ENCODE data around the gene FITM1.

Gene FITM1

DNA sequence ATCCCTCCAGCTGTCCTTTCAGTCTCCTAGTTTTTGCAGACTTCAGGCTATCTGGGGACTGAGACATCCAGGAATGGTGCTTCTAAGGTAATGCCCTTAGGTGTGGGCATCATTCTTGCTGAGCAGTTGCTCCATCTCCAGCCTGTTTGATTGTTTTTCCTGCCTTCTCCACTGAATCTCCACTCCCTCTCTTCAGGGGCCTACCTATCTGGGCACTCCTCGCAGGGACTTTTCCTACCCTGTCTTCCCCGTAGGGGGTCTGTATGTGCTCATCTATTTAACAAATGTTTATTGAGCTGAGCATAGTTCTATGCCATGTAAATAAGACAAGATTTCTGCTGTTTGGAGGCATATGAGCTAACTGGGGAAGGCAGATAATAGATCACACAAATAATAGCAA, 2.5 kb downstream of the FITM1 start:
- in situ Hi-C loops (cut with MboI; ENCODE audit: low sequenced_read_pairs, unreplicated experiment) = no loop called here
- TF ChIP-seq, protein P1, sequence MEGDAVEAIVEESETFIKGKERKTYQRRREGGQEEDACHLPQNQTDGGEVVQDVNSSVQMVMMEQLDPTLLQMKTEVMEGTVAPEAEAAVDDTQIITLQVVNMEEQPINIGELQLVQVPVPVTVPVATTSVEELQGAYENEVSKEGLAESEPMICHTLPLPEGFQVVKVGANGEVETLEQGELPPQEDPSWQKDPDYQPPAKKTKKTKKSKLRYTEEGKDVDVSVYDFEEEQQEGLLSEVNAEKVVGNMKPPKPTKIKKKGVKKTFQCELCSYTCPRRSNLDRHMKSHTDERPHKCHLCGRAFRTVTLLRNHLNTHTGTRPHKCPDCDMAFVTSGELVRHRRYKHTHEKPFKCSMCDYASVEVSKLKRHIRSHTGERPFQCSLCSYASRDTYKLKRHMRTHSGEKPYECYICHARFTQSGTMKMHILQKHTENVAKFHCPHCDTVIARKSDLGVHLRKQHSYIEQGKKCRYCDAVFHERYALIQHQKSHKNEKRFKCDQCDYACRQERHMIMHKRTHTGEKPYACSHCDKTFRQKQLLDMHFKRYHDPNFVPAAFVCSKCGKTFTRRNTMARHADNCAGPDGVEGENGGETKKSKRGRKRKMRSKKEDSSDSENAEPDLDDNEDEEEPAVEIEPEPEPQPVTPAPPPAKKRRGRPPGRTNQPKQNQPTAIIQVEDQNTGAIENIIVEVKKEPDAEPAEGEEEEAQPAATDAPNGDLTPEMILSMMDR (IDR thresholded peaks at IDR 0.05; ENCODE audit: borderline replicate concordance, control extremely low read depth, extremely low read depth, insufficient read depth, missing control alignments) = no peak
- no peak for DNase-seq (ENCODE audit: low spot score)

DNA sequence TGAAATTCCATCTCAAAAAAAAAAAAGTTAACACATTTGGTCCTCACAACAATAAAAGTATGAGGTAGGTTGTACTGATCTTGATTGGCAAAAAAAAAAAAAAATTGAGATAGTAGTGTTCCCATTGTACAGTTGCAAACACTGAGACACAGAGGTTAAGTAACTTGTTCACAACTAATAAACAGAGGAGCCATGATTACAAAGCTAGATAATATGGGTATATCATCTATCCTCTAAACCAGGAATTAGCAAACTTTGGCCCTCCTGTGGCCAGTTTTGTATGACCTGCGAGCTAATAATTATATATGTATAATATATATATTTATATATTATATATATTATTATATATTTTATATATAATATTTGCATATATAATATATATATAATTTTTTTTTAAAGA, 3.3 kb downstream of the FITM1 start:
- in situ Hi-C loops (cut with MboI; ENCODE audit: low sequenced_read_pairs, unreplicated experiment) = no loop called here
- no peak for DNase-seq (ENCODE audit: low spot score)
- TF ChIP-seq, protein P1 (IDR thresholded peaks at IDR 0.05; ENCODE audit: borderline replicate concordance, control extremely low read depth, extremely low read depth, insufficient read depth, missing control alignments) = no peak

DNA sequence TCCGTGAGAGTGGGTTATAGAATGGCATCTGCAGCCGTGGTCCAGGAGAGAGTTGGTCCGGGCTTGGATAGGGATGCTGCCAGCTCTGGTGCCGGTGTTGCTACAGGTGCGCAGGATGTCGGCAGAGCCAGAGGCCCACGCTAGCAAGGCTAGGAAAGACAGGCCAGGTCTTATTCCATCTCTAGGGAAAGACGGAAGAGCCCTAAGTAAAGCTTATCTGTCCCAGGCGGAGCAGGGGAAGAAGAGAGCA, 5.0 kb downstream of the FITM1 start:
- no peak for DNase-seq (ENCODE audit: low spot score)
- TF ChIP-seq, protein P1 (IDR thresholded peaks at IDR 0.05; ENCODE audit: borderline replicate concordance, control extremely low read depth, extremely low read depth, insufficient read depth, missing control alignments) = no peak
- in situ Hi-C loops (cut with MboI; ENCODE audit: low sequenced_read_pairs, unreplicated experiment) = no loop called here

DNA sequence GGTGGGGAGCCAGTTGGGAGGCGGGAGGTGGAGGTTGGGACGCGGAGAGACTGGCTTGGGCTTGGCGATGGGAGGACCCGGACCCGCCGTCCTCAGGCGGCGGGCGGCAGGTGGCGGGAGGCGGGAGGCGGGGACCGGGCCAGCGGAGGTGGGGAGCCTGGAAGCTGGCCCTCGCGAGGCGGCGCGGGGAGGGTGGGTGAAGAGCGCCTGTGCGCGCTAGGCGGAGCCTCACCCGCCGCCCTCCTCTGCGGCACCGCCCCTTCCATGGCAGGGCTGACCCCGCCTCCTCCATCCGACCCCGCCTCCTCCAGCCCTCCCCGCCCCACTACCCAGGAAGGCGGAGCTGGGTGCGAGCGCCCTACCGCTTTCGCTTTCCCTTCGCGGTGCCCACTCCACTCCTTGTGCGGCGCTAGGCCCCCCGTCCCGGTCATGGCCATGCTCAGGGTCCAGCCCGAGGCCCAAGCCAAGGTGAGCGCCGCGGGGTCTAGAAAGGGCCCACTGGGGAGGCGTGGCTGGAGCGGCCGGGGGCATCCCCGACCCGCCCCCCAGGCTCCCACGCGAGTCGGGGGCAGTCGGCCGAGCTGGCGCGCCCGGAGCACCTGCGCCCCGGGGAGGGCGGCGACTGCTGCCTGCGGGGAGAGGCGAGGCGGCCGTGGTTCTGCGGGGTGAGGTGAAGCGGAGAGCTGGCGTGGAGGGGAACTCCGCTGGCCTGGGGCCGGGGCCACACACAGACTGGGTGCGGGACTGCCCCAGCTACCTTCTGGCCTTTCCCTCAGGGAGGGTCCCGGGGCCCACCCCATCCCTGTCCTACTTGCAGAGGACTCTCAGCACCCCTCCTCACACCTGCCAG, 5.6 kb downstream of the FITM1 start, which contains the start of gene PSME1:
Gene PSME1, plus strand, starts transcription at position 361 of the 850 bp plus-strand sequence. Its CDS starts 69 bp downstream, at position 430.
- in situ Hi-C loops (cut with MboI; ENCODE audit: low sequenced_read_pairs, unreplicated experiment) = no loop called here
- TF ChIP-seq, protein P1 (IDR thresholded peaks at IDR 0.05; ENCODE audit: borderline replicate concordance, control extremely low read depth, extremely low read depth, insufficient read depth, missing control alignments) = no peak
- DNase-seq (ENCODE audit: low spot score) = peak; percentile 97

DNA sequence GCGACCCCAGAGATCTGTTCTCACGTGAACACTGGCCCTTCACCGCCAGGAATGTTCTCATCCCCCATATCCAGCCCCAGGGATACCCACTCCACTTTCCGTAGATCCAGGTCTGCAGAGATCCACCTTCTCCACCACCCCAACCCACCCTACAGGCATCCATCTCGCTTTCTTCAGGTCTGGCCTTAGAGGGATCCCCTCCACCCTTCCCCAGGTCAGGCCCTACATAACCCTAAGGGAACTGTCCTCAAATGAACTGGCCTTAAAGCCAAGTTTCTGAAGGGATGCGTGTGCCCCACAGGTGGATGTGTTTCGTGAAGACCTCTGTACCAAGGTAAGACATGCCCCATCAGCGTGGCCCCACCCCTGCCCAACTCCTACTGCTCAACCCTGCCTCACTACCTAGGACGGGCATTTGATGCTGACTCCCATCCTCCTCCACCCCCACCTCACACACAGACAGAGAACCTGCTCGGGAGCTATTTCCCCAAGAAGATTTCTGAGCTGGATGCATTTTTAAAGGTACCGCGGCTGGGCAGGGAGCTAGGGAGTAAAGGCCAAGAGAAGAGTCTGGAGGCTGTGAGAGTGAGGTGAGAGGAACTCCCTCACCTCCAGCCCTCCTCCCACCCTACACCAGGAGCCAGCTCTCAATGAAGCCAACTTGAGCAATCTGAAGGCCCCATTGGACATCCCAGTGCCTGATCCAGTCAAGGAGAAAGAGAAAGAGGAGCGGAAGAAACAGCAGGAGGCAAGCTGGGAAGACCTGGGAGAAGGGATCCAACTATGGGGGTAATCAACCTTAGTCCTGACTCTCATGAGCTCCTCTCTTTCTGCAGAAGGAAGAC, 6.4 kb downstream of the FITM1 start:
- DNase-seq (ENCODE audit: low spot score) = no peak
- TF ChIP-seq, protein P1 (IDR thresholded peaks at IDR 0.05; ENCODE audit: borderline replicate concordance, control extremely low read depth, extremely low read depth, insufficient read depth, missing control alignments) = no peak
- in situ Hi-C loops (cut with MboI; ENCODE audit: low sequenced_read_pairs, unreplicated experiment) = no loop called here

DNA sequence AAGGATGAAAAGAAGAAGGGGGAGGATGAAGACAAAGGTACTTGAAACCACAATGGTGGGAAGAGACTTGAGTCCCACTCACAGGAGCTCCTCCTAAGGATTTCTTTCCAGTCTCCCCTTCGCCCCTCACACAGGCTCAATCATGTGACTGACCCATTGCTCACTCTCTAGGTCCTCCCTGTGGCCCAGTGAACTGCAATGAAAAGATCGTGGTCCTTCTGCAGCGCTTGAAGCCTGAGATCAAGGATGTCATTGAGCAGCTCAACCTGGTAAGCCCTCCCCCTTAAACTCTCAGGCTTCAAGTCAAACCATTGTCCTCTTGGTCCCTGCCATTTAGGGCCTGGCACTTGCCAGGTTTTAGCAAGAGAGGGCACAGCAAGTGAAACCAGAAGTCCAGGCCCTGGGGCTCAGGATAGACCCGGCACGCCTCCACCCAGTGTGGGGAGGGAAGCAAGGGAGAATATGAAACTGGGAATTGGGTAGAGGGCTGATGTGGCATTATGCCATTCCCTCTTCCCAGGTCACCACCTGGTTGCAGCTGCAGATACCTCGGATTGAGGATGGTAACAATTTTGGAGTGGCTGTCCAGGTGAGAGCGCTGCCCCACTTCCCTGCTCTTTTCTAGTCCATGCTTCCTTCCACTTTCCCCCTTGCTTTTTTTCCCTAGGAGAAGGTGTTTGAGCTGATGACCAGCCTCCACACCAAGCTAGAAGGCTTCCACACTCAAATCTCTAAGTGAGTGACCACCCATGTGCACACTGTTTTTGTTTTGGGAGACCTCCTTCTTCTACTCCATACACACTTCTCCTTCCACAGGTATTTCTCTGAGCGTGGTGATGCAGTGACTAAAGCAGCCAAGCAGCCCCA, 7.3 kb downstream of the FITM1 start:
- TF ChIP-seq, protein P1 (IDR thresholded peaks at IDR 0.05; ENCODE audit: borderline replicate concordance, control extremely low read depth, extremely low read depth, insufficient read depth, missing control alignments) = no peak
- DNase-seq (ENCODE audit: low spot score) = no peak
- in situ Hi-C loops (cut with MboI; ENCODE audit: low sequenced_read_pairs, unreplicated experiment) = no loop called here
